Stomach smooth muscle (tissue), 2 donors: ENCODE measurements around the gene ZNF827.

Source experiments
- H3K27ac ChIP-seq: one replicate; pipeline ENCODE4 v1.7.0; 2013; ENCODE audit warnings: mild to moderate bottlenecking, low read length, inconsistent platforms
- H3K27me3 ChIP-seq, 2 donors: one replicate each; pipeline ENCODE4 v1.7.0; 2013; ENCODE audit warnings: low read length in 2 of 2; ENCODE audit not compliant: insufficient read depth in 2 of 2, control insufficient read depth in 1 of 2
- H3K36me3 ChIP-seq, 2 donors: one replicate each; pipeline ENCODE4 v1.7.0; 2013; ENCODE audit warnings: low read length in 2 of 2; ENCODE audit not compliant: control insufficient read depth in 2 of 2, insufficient read depth in 2 of 2
- H3K4me1 ChIP-seq: one replicate; pipeline ENCODE4 v1.7.0; 2013; ENCODE audit warnings: low read length; ENCODE audit not compliant: control insufficient read depth, insufficient read depth
- H3K4me3 ChIP-seq, 2 donors: one replicate each; pipeline ENCODE4 v1.7.0; 2013; ENCODE audit warnings: low read length in 2 of 2
- H3K9ac ChIP-seq, 2 donors: one replicate each; pipeline ENCODE4 v1.7.0; 2013; ENCODE audit warnings: low read length in 2 of 2, mild to moderate bottlenecking in 1 of 2
- H3K9me3 ChIP-seq, 2 donors: one replicate each; pipeline ENCODE4 v1.7.0; 2013; ENCODE audit warnings: low read length in 2 of 2; ENCODE audit not compliant: control insufficient read depth in 2 of 2
- donor health status: healthy.
- donor health status: Pancreatic carcinoma.

ZNF827 gene

DNA sequence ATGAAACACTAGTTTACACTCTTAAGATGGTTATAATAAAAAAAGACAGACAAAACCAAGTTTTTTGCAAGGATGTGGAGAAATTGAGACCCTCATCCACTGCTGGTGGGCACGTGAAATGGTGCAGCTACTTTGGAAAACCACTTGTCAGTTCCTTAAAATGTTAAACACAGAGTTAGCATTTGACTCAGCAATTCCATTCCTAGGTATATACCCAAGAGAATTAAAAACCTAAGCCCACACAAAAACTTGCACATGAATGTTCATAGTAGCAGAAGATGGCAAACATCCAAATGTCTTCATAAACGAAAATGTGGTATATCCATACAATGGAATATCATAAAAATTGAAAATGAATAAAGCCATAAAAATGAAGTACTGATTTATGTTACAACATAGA is 75.4 kb downstream of the ZNF827 start:
- H3K9ac ChIP-seq, result no peak overlapping the region
- H3K36me3 ChIP-seq, result peaks cover 0 to 5% of the 10 kb centered on the region in 2 donors
- H3K4me1 ChIP-seq, result no peaks in the 10 kb centered on the region
- H3K27me3 ChIP-seq, result no peaks in the 10 kb centered on the region
- no peaks in the 10 kb centered on the region for H3K9me3 ChIP-seq
- H3K27ac ChIP-seq, result no peak overlapping the region
- H3K4me3 ChIP-seq, result no peak overlapping the region

DNA sequence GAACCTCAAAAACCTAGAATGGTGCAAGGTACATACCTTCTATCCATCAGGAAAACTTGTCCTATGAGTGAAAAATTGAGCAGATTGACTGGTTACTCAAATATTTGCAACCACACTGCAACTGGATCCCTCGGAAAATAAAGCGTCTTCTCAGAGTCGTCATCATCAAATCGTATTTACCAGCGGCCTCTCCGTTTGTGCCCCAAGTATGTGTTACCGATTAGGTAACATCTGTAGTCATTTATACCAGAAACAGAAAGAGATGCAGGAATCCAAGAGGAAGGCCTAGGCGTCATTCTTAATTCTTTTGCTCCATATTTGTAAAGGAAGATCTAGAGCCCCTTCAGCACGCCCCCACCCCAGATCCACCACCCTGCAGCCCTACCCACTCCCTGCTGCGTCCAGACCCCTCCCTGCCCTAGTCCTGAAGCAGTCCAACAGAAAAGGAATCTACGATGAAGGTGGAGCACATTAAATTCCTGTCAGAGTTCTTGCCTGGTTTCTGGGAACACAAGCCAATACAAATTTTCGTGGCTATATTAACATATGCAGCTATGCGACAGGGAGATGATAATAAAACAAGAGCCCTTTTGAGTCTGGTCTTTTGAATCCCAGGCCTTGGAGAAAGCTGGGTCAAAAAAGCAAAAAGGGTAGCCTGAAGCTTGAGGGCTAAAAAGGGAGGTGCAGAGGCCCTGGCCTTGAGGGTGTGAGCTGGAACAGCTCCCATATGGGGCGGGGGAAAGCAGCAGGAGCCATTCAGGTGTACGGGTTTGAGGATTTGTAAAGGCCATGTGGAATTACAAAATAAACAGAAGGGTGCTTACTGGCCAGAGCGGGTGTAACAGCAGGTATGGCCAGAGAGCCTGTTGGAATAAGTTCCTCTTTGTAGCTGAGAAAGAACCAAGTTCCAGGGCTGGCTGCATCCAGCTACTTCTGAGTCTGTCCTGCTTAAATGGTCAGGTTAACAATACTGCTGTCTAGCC is 77.0 kb downstream of the ZNF827 start:
- H3K9me3 ChIP-seq, result no peaks in the 10 kb centered on the region
- no peaks in the 10 kb centered on the region for H3K4me1 ChIP-seq
- H3K36me3 ChIP-seq, result peaks cover 0 to 5% of the 10 kb centered on the region in 2 donors
- no peak overlapping the region for H3K4me3 ChIP-seq
- no peaks in the 10 kb centered on the region for H3K27me3 ChIP-seq
- no peak overlapping the region for H3K9ac ChIP-seq
- no peak overlapping the region for H3K27ac ChIP-seq

GRCh38 chr4:145860897-145861296 is 77.7 kb downstream of the ZNF827 start:
- H3K27ac ChIP-seq, result no peak overlapping the region

DNA sequence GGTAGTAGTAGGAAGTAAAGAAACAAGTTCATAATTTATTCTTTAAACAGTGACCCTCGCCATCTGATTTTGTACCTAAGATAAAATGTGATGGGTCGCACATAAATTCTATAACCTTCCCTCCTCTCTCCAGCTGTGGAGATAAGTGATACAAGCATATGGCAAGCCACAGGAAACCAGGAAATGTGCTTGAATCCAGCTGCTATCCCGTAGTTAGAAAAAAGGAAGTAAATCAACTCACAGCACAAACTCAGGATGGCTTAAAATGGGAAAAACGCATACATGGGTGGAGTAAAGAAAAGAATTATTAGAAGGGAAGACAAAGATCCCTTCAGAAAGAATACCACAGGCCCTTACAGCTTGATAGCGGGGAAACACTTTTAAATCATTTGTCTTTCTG is 78.2 kb downstream of the ZNF827 start:
- no peaks in the 10 kb centered on the region for H3K27me3 ChIP-seq
- H3K9me3 ChIP-seq, result no peaks in the 10 kb centered on the region
- H3K27ac ChIP-seq, result no peak overlapping the region
- H3K4me1 ChIP-seq, result no peaks in the 10 kb centered on the region
- no peak overlapping the region for H3K9ac ChIP-seq
- H3K4me3 ChIP-seq, result no peak overlapping the region
- H3K36me3 ChIP-seq, result peaks cover 0 to 5% of the 10 kb centered on the region in 2 donors

More at GRCh38 chr4:145860897-145861296, 77.7 kb downstream of the ZNF827 start:
- Histone ChIP-seq H3K36me3 (peaks cover 0 to 5% of the 10 kb centered on the region in 2 donors), H3K4me1 (no peaks in the 10 kb centered on the region), H3K27me3 (no peaks in the 10 kb centered on the region), H3K4me3 (no peak overlapping the region), H3K9me3 (no peaks in the 10 kb centered on the region), H3K9ac (no peak overlapping the region)

- no peaks in the 10 kb centered on the region for H3K4me1 ChIP-seq
- no peak overlapping the region for H3K27ac ChIP-seq
- H3K9ac ChIP-seq, result no peak overlapping the region
- H3K4me3 ChIP-seq, result no peak overlapping the region
- H3K9me3 ChIP-seq, result no peaks in the 10 kb centered on the region
- peaks cover 0 to 5% of the 10 kb centered on the region in 2 donors for H3K36me3 ChIP-seq
- no peaks in the 10 kb centered on the region for H3K27me3 ChIP-seq
Observed at GRCh38 chr4:145859926-145860325, 78.7 kb downstream of the ZNF827 start.

- H3K27me3 ChIP-seq, result no peaks in the 10 kb centered on the region
- H3K9me3 ChIP-seq, result no peaks in the 10 kb centered on the region
- no peaks in the 10 kb centered on the region for H3K4me1 ChIP-seq
- no peak overlapping the region for H3K9ac ChIP-seq
- H3K27ac ChIP-seq, result no peak overlapping the region
- no peak overlapping the region for H3K4me3 ChIP-seq
- H3K36me3 ChIP-seq, result peaks cover 0 to 5% of the 10 kb centered on the region in 2 donors
Observed at GRCh38 chr4:145859426-145859825, 79.2 kb downstream of the ZNF827 start.

DNA sequence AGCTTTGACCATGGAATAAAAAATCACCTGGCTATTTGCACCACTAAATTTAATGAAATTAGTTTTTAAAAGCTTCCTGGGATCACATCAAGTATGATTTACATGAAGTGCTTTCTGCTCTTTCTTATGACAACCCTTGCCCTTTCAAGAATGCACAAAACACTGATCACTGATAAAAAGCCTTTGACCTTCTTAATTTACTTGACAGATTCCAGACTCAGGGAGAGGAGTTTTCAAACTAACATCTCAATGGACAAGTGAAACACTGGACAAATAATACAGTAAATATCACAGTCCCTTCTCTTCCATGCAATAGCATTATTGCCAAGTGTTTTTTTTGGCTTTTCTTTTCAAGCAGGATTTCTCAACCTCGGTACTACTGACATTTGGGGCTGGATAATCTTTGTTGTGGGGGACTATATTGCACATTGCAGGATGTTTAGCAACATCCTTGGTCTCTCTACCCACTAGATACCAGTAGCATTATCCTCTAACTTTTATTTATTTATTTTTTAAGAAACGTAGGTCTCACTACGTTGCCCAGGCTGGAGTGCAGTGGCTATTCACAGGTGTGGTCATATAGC is 86.3 kb downstream of the ZNF827 start:
- no peaks in the 10 kb centered on the region for H3K9me3 ChIP-seq
- no peaks in the 10 kb centered on the region for H3K27me3 ChIP-seq
- H3K9ac ChIP-seq, result no peak overlapping the region
- H3K4me3 ChIP-seq, result no peak overlapping the region
- no peaks in the 10 kb centered on the region for H3K4me1 ChIP-seq
- peaks cover 0 to 3% of the 10 kb centered on the region in 2 donors for H3K36me3 ChIP-seq
- no peak overlapping the region for H3K27ac ChIP-seq

- no peaks in the 10 kb centered on the region for H3K9me3 ChIP-seq
- no peaks in the 10 kb centered on the region for H3K4me1 ChIP-seq
- no peak overlapping the region for H3K27ac ChIP-seq
- H3K4me3 ChIP-seq, result no peak overlapping the region
- H3K9ac ChIP-seq, result no peak overlapping the region
- no peaks in the 10 kb centered on the region for H3K27me3 ChIP-seq
- H3K36me3 ChIP-seq, result peaks cover 0 to 3% of the 10 kb centered on the region in 2 donors
Observed at GRCh38 chr4:145851511-145852201, 87.0 kb downstream of the ZNF827 start.

- H3K27ac ChIP-seq, result no peak overlapping the region
Observed at GRCh38 chr4:145847764-145848163, 90.9 kb downstream of the ZNF827 start.

DNA sequence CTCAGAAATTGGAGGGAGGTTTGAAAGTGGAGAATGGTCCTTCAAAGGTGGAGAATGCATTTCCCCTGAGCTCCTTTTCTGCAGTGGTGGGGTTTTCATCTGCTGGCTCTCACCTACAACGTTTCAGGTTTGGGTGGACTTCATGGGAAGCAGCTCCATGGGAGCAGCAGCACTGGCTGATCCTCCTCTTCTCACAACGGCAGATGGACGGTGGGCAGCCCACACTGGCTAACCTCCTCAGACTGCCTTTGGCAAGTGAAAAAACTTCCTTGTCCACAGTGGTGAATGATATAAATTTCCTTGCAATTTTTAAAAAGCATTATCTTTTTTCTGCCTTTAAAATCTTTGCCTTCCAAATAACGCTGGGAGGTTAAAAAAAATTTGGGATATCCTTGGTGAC is 93.5 kb downstream of the ZNF827 start:
- Histone ChIP-seq H3K4me1 (no peaks in the 10 kb centered on the region), H3K27me3 (no peaks in the 10 kb centered on the region), H3K4me3 (no peak overlapping the region), H3K9ac (no peak overlapping the region), H3K36me3 (peaks cover 0 to 13% of the 10 kb centered on the region in 2 donors), H3K27ac (no peak overlapping the region), H3K9me3 (no peaks in the 10 kb centered on the region)

More at GRCh38 chr4:145847764-145848163, 90.9 kb downstream of the ZNF827 start:
- no peak overlapping the region for H3K9ac ChIP-seq
- H3K27me3 ChIP-seq, result no peaks in the 10 kb centered on the region
- H3K36me3 ChIP-seq, result peaks cover 0 to 11% of the 10 kb centered on the region in 2 donors
- H3K4me1 ChIP-seq, result no peaks in the 10 kb centered on the region
- no peaks in the 10 kb centered on the region for H3K9me3 ChIP-seq
- no peak overlapping the region for H3K4me3 ChIP-seq
